ENCODE measurements around the gene CELA2A. TPM values are rescaled to one million over a fixed set of nuclear protein-coding genes. Genes with fewer than 3 reads are reported as not detected.
"Not testable (repeated sequence)": the region's sequence is repeated elsewhere in the genome, so short reads cannot be mapped to it uniquely, and the experiment has no call there.

CELA2A gene
- total and polyA plus RNA-seq, 10 of the 15 experiments (the other 5 are each of a cell fraction or from before 2014, with no cell fraction given) = 0.90 TPM; not detected in 9

DNA sequence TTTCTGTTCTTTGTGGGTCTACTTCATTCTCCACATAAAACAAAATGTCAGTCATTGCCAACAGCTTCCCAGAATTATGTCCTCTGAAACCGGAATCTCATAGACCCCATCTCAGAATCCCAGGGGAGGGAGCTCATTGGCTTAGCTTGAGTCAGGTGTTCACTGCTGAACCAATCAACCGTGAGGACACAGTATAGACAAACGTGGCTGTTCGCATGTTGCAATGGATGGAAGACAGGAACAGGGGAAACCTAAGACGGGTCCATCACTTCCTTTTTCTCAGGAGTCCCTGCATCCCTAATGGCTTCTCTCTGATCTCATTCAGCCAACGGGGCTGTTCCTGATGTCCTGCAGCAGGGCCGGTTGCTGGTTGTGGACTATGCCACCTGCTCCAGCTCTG is 9.1 kb downstream of the CELA2A start:
- whole genome bisulfite sequencing (ENCODE audit: insufficient coverage, insufficient replicate concordance, low lambda C conversion rate, missing lambda C conversion rate) = 49% methylated on average over 7 of the region's 7 CpGs
- Histone ChIP-seq H3K27me3 (replicated peaks in 1 of 2; ENCODE audit: control insufficient read depth in 2 of 2, insufficient read depth in 2 of 2, low read length in 1 of 2) (no peaks in the 10 kb centered on the region), H3K9ac (ENCODE audit: control insufficient read depth, insufficient read depth, low read length) (no peak overlapping the region), H2AFZ (ENCODE audit: control insufficient read depth, low read depth, low read length) (no peak overlapping the region), H3K36me3 (ENCODE audit: control insufficient read depth in 2 of 2, insufficient read depth in 2 of 2, low read length in 1 of 2) (no peaks in the 10 kb centered on the region), H3K27ac (ENCODE audit: control insufficient read depth, insufficient read depth) (no peak overlapping the region), H3K4me2 (ENCODE audit: control insufficient read depth, insufficient read depth) (no peak overlapping the region), H3K4me3 (no peak overlapping the region), H3K79me2 (ENCODE audit: control insufficient read depth, insufficient read depth, low read length) (no peaks in the 10 kb centered on the region), H4K20me1 (ENCODE audit: control insufficient read depth, insufficient read depth) (no peaks in the 10 kb centered on the region), H3K4me1 (ENCODE audit: control insufficient read depth, insufficient read depth, low read length) (no peaks in the 10 kb centered on the region), H3K9me3 (replicated peaks; ENCODE audit: control insufficient read depth, insufficient read depth, low read length) (no peaks in the 10 kb centered on the region)
- ChIA-PET CTCF (interaction anchor here (0.8 kb wide), 1 partner anchor 142 kb away, joined by 3 read pairs; no protein-coding TSS in a partner anchor), SMC1A (ENCODE audit: uncharacterized antibody, unreplicated experiment) (no interaction called here), RAD21 (ENCODE audit: unreplicated experiment) (no interaction called here), POLR2A (no interaction called here)
- FAIRE-seq = no peak
- intact Hi-C loops (cut with micrococcal nuclease; ENCODE audit: unreplicated experiment) = no loop called here
- DNase-seq (ENCODE audit: low read depth, low spot score) = no peak
- BruUV-seq (replicated peaks) = no TSS peak
- TF ChIP-seq JUND (IDR thresholded peaks at IDR 0.05; ENCODE audit: low read depth, low read length) (no peak), CHD4 (IDR thresholded peaks at IDR 0.05) (no peak), POLR2AphosphoS5 (IDR thresholded peaks at IDR 0.05; ENCODE audit: low read length) (no peak), SMARCA5 (IDR thresholded peaks at IDR 0.05) (no peak), GATAD2B (conservative IDR thresholded peaks at IDR 0.05; ENCODE audit: low read depth) (no peak), NFYB (IDR thresholded peaks at IDR 0.05; ENCODE audit: insufficient read depth, low read depth, low read length) (0 out of 2 replicates have a peak, but pooled peaks have one; percentile 37), MTA3 (IDR thresholded peaks at IDR 0.05; ENCODE audit: borderline replicate concordance, low read length) (no peak)
- no peak for ATAC-seq
- in situ Hi-C loops (cut with MboI) = no loop called here

DNA sequence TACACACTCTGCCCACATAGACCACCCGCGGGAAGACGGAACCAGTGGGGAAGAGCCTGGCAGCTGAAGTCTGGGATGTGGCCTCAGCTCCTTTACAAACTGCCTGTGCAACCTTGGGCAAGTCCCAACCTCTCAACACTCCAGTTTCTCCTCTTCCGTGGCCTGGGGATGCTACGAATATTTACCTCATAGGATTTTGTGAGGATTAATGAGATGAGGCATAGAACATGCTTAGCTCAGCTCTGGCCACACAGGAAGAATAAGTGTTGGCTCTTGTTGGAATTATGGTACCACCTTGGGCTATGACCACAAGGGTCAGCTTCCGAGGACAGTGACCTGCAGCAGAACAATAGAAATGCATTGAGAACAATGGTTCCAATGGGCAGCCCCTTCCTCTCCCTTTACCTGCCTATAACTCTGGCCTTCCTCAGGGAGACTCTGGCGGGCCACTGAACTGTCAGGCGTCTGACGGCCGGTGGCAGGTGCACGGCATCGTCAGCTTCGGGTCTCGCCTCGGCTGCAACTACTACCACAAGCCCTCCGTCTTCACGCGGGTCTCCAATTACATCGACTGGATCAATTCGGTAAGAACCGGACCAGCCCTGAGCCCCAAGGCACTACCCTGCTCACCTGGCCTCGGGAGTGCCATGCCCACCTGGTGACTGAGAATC is 10.6 kb downstream of the CELA2A start:
- FAIRE-seq = not testable (repeated sequence)

More for the DNA sequence above, 10.6 kb downstream of the CELA2A start:
- DNase-seq (ENCODE audit: low read depth, low spot score); in situ Hi-C loops (cut with MboI); POLR2A ChIA-PET; H4K20me1 ChIP-seq (ENCODE audit: control insufficient read depth, insufficient read depth); SMC1A ChIA-PET (ENCODE audit: uncharacterized antibody, unreplicated experiment); ATAC-seq; H2AFZ ChIP-seq (ENCODE audit: control insufficient read depth, low read depth, low read length); H3K9ac ChIP-seq (ENCODE audit: control insufficient read depth, insufficient read depth, low read length); H3K27me3 ChIP-seq (replicated peaks in 1 of 2; ENCODE audit: control insufficient read depth in 2 of 2, insufficient read depth in 2 of 2, low read length in 1 of 2); H3K79me2 ChIP-seq (ENCODE audit: control insufficient read depth, insufficient read depth, low read length); H3K27ac ChIP-seq (ENCODE audit: control insufficient read depth, insufficient read depth); H3K36me3 ChIP-seq (ENCODE audit: control insufficient read depth in 2 of 2, insufficient read depth in 2 of 2, low read length in 1 of 2); RAD21 ChIA-PET (ENCODE audit: unreplicated experiment); H3K4me1 ChIP-seq (ENCODE audit: control insufficient read depth, insufficient read depth, low read length); intact Hi-C loops (cut with micrococcal nuclease; ENCODE audit: unreplicated experiment); CTCF ChIA-PET; BruUV-seq (replicated peaks); H3K9me3 ChIP-seq (replicated peaks; ENCODE audit: control insufficient read depth, insufficient read depth, low read length); H3K4me2 ChIP-seq (ENCODE audit: control insufficient read depth, insufficient read depth); H3K4me3 ChIP-seq: not testable (repeated sequence)
- 76% methylated on average over 22 of the region's 22 CpGs for whole genome bisulfite sequencing (ENCODE audit: insufficient coverage, insufficient replicate concordance, low lambda C conversion rate, missing lambda C conversion rate)
